SU-DHL-6 (cell line): ENCODE results near the gene LINGO1.

Source experiments
- H2AFZ ChIP-seq: fragments of 200-600 bp; sonication (generic); 2 replicates; pipeline ENCODE4 v1.6.1; 2014; ENCODE audit warnings: low read depth, mild to moderate bottlenecking, moderate library complexity, mixed read lengths, antibody characterized with exemption, low read length; ENCODE audit not compliant: severe bottlenecking
- H3F3A ChIP-seq: fragments of 200-600 bp; shearing (Covaris generic); 2 replicates; pipeline ENCODE4 v1.6.0; 2016; ENCODE audit warnings: antibody characterized with exemption, mild to moderate bottlenecking; ENCODE audit not compliant: insufficient read depth
- H3K27ac ChIP-seq: fragments of 200-600 bp; sonication (generic); 2 replicates; pipeline ENCODE4 v1.5.1; 2016; ENCODE audit warnings: low read depth, mild to moderate bottlenecking, low read length, moderate library complexity, mixed read lengths
- H3K27me3 ChIP-seq: fragments of 200-600 bp; sonication (generic), shearing (Covaris generic); 2 replicates; pipeline ENCODE4 v1.6.0; 2014; ENCODE audit warnings: mild to moderate bottlenecking, low read length
- H3K36me3 ChIP-seq: fragments of 200-600 bp; sonication (generic); 2 replicates; pipeline ENCODE4 v1.6.1; 2014; ENCODE audit warnings: mild to moderate bottlenecking, low read length, mixed read lengths
- H3K4me2 ChIP-seq: fragments of 300-600, 200-600 bp; shearing (Covaris generic), sonication (generic); 2 replicates; pipeline ENCODE4 v1.6.0; 2014; ENCODE audit warnings: low read length, low read depth, mild to moderate bottlenecking; ENCODE audit not compliant: poor library complexity, severe bottlenecking
- H3K4me3 ChIP-seq: fragments of 200-600 bp; sonication (generic); 2 replicates; pipeline ENCODE4 v1.5.1; 2014; ENCODE audit warnings: antibody characterized with exemption, low read length, mild to moderate bottlenecking, mixed read lengths; ENCODE audit not compliant: insufficient read depth, poor library complexity, severe bottlenecking
- H3K79me2 ChIP-seq: fragments of 200-600 bp; sonication (generic); 2 replicates; pipeline ENCODE4 v1.6.1; 2014; ENCODE audit warnings: mild to moderate bottlenecking, low read length, moderate library complexity; ENCODE audit not compliant: insufficient read depth
- H3K9ac ChIP-seq: fragments of 200-600 bp; sonication (generic); 2 replicates; pipeline ENCODE4 v1.7.0; 2014; ENCODE audit warnings: mild to moderate bottlenecking, low read length
- H3K9me2 ChIP-seq: fragments of 200-600 bp; sonication (generic); replicated peaks from 2 replicates; pipeline ENCODE4 v1.6.1; 2014; ENCODE audit warnings: low read length; ENCODE audit not compliant: insufficient read depth
- H3K9me3 ChIP-seq: fragments of 200-600 bp; sonication (generic); 2 replicates; pipeline ENCODE4 v1.6.1; 2014; ENCODE audit warnings: low read length, mixed read lengths; ENCODE audit not compliant: insufficient read depth
- H4K20me1 ChIP-seq: fragments of 200-600 bp; sonication (generic); 2 replicates; pipeline ENCODE4 v1.6.1; 2014; ENCODE audit warnings: low read depth, mild to moderate bottlenecking, antibody characterized with exemption, low read length, moderate library complexity, mixed read lengths
- CTCF ChIP-seq: fragments of 200-600 bp; sonication (generic); IDR thresholded peaks from one replicate; pipeline ENCODE4 v1.5.1; 2017; ENCODE audit warnings: antibody characterized with exemption, mild to moderate bottlenecking, low read length, moderate library complexity; ENCODE audit not compliant: insufficient read depth, poor library complexity, severe bottlenecking
- EZH2phosphoT487 ChIP-seq: fragments of 200-600 bp; sonication (generic), shearing (Covaris generic); conservative IDR thresholded peaks from 2 replicates; pipeline ENCODE4 v1.6.1; 2018; ENCODE audit warnings: mild to moderate bottlenecking, antibody characterized with exemption, low read length, moderate library complexity, mixed read lengths

LINGO1 gene

DNA sequence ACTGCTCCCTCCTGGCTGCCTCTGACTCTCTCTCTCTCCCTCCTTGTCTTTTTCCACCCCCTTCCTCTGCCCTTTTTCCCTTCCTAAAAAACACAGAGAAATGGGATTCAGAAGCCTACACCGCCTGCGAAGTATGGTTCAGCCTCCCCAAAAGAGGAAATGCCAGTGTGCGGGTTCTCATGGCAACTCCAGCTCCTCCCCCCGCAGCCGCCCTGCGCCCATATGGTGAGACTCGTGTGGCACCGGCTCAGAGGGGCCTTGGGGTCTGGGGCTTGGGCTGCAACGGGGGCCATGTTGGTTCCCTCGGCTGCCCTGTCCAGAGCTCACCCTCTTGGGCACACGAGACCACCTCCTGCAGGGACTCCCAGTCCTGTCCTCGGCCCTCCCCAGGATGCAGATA, 23.6 kb upstream of the LINGO1 start:
- Histone ChIP-seq H3K4me2 (no peak overlapping the region), H3K9me3 (no peaks in the 10 kb centered on the region), H3K4me3 (no peak overlapping the region), H3K79me2 (no peaks in the 10 kb centered on the region), H3F3A (no peaks in the 10 kb centered on the region), H3K9ac (no peak overlapping the region), H4K20me1 (no peaks in the 10 kb centered on the region), H3K27me3 (no peaks in the 10 kb centered on the region), H2AFZ (no peak overlapping the region), H3K36me3 (no peaks in the 10 kb centered on the region), H3K27ac (no peak overlapping the region), H3K9me2 (no peaks in the 10 kb centered on the region)
- TF ChIP-seq EZH2phosphoT487: no peak
- TF ChIP-seq CTCF: no peak

DNA sequence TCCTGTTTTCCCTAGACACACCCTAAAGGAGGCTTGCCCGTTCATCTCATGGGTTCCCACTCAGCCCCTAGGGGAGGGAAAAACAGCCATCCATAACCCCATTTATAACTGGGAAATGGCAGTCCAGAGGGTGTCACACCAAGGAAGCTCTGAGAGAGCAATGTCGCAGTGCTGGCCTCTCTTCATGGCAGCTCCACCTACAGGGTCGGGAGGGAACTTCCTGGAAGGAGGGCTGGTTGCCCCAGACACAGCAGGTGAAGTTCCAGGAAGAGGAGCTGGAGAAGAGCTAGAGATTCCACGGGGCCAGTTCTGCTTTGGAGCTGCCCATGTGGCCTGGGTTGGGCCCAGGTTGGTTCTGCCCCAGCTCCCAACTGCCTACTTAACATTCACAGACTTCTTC, 22.3 kb upstream of the LINGO1 start:
- Histone ChIP-seq H3K9me3 (no peaks in the 10 kb centered on the region), H3F3A (no peaks in the 10 kb centered on the region), H3K79me2 (no peaks in the 10 kb centered on the region), H2AFZ (no peak overlapping the region), H4K20me1 (no peaks in the 10 kb centered on the region), H3K4me3 (no peak overlapping the region), H3K27me3 (no peaks in the 10 kb centered on the region), H3K9ac (no peak overlapping the region), H3K9me2 (no peaks in the 10 kb centered on the region), H3K4me2 (no peak overlapping the region), H3K27ac (no peak overlapping the region), H3K36me3 (no peaks in the 10 kb centered on the region)
- TF ChIP-seq CTCF (no peak), EZH2phosphoT487 (no peak)

- Histone ChIP-seq H3K27me3 (no peaks in the 10 kb centered on the region), H3K79me2 (no peaks in the 10 kb centered on the region), H2AFZ (no peak overlapping the region), H4K20me1 (no peaks in the 10 kb centered on the region), H3K36me3 (no peaks in the 10 kb centered on the region), H3F3A (no peaks in the 10 kb centered on the region), H3K4me2 (no peak overlapping the region), H3K9me3 (no peaks in the 10 kb centered on the region), H3K27ac (no peak overlapping the region), H3K4me3 (no peak overlapping the region), H3K9ac (no peak overlapping the region), H3K9me2 (no peaks in the 10 kb centered on the region)
- no peak for TF ChIP-seq EZH2phosphoT487
- no peak for TF ChIP-seq CTCF
Observed at GRCh38 chr15:77653832-77654480, 21.2 kb upstream of the LINGO1 start.
